ENCODE data around the gene MAP4K4. TPM values are rescaled to one million over a fixed set of nuclear protein-coding genes. Genes with fewer than 3 reads are reported as not detected.
A peak's percentile ranks its signal among the peaks of the same experiment; 100 is the strongest.
"Not testable (repeated sequence)": the region's sequence is repeated elsewhere in the genome, so short reads cannot be mapped to it uniquely, and the experiment has no call there.

MAP4K4 gene
- total RNA-seq, 1 donor from 2014 or later, result 232 TPM

GRCh38 chr2:101912545-101912944 is 215.0 kb downstream of the MAP4K4 start:
- H3K4me1 Mint-ChIP-seq, result peaks cover 49% of the 10 kb centered on the region
- CTCF ChIA-PET, result interaction anchor here (1.5 kb wide), 1 partner anchor 29 kb away, joined by 4 read pairs; no protein-coding TSS in a partner anchor
- intact Hi-C loops (cut with micrococcal nuclease), result loop anchor here (1.0 to 10.0 kb wide), 3 partner anchors 9 to 288 kb away; no protein-coding TSS in a partner anchor
- peak; percentile 95 for ATAC-seq (ENCODE audit: low read depth)
- H3K36me3 Mint-ChIP-seq (ENCODE audit: low read depth), result peaks cover 7% of the 10 kb centered on the region
- POLR2A ChIA-PET, result interaction anchor here (0.8 kb wide), 1 partner anchor 43 kb away, joined by 4 read pairs; no protein-coding TSS in a partner anchor
- no peak for DNase-seq
- peak overlapping the region; percentile 69 for H3K27ac Mint-ChIP-seq
- no peaks in the 10 kb centered on the region for H3K27me3 Mint-ChIP-seq
- peaks cover 23% of the 10 kb centered on the region for H3K9me3 Mint-ChIP-seq
- peak overlapping the region; percentile 52 for H3K4me3 Mint-ChIP-seq
- TF ChIP-seq CTCF (IDR thresholded peaks at IDR 0.05), result no peak

DNA sequence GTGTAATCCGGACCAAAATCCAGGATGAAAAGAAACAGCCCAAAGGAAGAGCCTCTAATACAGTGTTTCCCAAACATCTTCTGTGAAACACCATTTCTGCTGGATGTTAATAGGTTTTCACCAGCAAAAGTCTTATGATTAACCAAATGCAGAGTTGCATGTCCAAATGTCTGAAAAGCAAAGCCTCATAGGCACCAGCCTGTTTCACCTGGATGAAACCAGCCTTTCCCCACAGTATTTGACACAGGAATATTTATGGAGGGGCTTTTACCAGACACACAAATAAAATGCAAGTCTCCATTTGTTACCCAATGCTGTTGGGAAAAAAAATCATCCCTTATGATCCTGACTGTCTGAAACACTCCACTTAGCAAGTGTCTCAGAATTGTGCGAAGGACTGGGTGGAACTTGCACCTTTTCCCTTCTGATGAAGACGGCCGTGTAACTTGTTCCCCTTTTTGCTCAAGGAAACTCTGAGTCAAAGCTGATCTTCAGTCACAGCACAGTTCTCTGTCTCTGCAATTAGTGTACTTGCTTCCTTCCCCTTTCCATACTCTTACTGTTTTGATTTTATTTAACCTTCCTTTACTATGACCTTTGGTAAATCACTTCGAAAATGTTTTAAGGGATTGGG is 223.9 kb downstream of the MAP4K4 start:
- Mint-ChIP-seq H3K27ac (peak overlapping the region; percentile 94), H3K9me3 (peaks cover 17% of the 10 kb centered on the region), H3K4me1 (peaks cover 22% of the 10 kb centered on the region), H3K4me3 (peak overlapping the region; percentile 58), H3K36me3 (ENCODE audit: low read depth) (peaks cover 8% of the 10 kb centered on the region), H3K27me3 (no peaks in the 10 kb centered on the region)
- intact Hi-C loops (cut with micrococcal nuclease), result loop anchor here (1.0 kb wide), 2 partner anchors 9 to 204 kb away; no protein-coding TSS in a partner anchor
- no peak for TF ChIP-seq CTCF (IDR thresholded peaks at IDR 0.05)
- ATAC-seq (ENCODE audit: low read depth), result peak; percentile 92
- ChIA-PET CTCF (no interaction called here), POLR2A (no interaction called here)
- no peak for DNase-seq

GRCh38 chr2:101921953-101922325 is 224.4 kb downstream of the MAP4K4 start:
- peaks cover 17% of the 10 kb centered on the region for H3K4me1 Mint-ChIP-seq
- H3K4me3 Mint-ChIP-seq, result peak overlapping the region; percentile 58
- peak overlapping the region; percentile 94 for H3K27ac Mint-ChIP-seq
- peaks cover 22% of the 10 kb centered on the region for H3K9me3 Mint-ChIP-seq
- H3K36me3 Mint-ChIP-seq (ENCODE audit: low read depth), result peaks cover 5% of the 10 kb centered on the region
- DNase-seq (no peak), ATAC-seq (ENCODE audit: low read depth) (peak; percentile 52)
- POLR2A ChIA-PET, result no interaction called here
- intact Hi-C loops (cut with micrococcal nuclease), result loop anchor here (1.0 kb wide), 2 partner anchors 10 to 205 kb away; no protein-coding TSS in a partner anchor
- CTCF ChIA-PET, result no interaction called here
- no peak for TF ChIP-seq CTCF (IDR thresholded peaks at IDR 0.05)
- H3K27me3 Mint-ChIP-seq, result no peaks in the 10 kb centered on the region

GRCh38 chr2:101924311-101924710 is 226.8 kb downstream of the MAP4K4 start:
- ATAC-seq (ENCODE audit: low read depth); intact Hi-C loops (cut with micrococcal nuclease); CTCF ChIA-PET; POLR2A ChIA-PET; H3K4me3 Mint-ChIP-seq; H3K27me3 Mint-ChIP-seq; DNase-seq; H3K36me3 Mint-ChIP-seq (ENCODE audit: low read depth); H3K27ac Mint-ChIP-seq: not testable (repeated sequence)
- H3K4me1 Mint-ChIP-seq, result peaks cover 14% of the 10 kb centered on the region
- peaks cover 27% of the 10 kb centered on the region for H3K9me3 Mint-ChIP-seq

- POLR2A ChIA-PET, result no interaction called here
- Mint-ChIP-seq H3K4me1 (no peaks in the 10 kb centered on the region), H3K4me3 (no peak overlapping the region), H3K27me3 (no peaks in the 10 kb centered on the region), H3K27ac (no peak overlapping the region), H3K9me3 (peaks cover 18% of the 10 kb centered on the region), H3K36me3 (ENCODE audit: low read depth) (no peaks in the 10 kb centered on the region)
- no peak for ATAC-seq (ENCODE audit: low read depth)
- intact Hi-C loops (cut with micrococcal nuclease), result no loop called here
- CTCF ChIA-PET, result no interaction called here
- DNase-seq, result no peak
- no peak for TF ChIP-seq CTCF (IDR thresholded peaks at IDR 0.05)
Observed at GRCh38 chr2:101930019-101930418, 232.5 kb downstream of the MAP4K4 start.
